GM18517 (cell line): ENCODE results near the gene FAM151A.

Experiments used
- ATAC-seq: cut with Tn5 transposase; IDR thresholded peaks from one replicate; pipeline ENCODE4 v1.9.1; 2021; ENCODE audit warnings: mild to moderate bottlenecking, moderate library complexity; ENCODE audit not compliant: unreplicated experiment

Gene FAM151A

GRCh38 chr1:54604572-54605370 is 18.6 kb downstream of the FAM151A start:
- ATAC-seq = no peak

GRCh38 chr1:54604051-54604450 is 19.3 kb downstream of the FAM151A start:
- ATAC-seq = no peak

GRCh38 chr1:54603241-54603640 is 20.1 kb downstream of the FAM151A start:
- ATAC-seq = no peak

- ATAC-seq = no peak
Measured at GRCh38 chr1:54602554-54602953, 20.8 kb downstream of the FAM151A start.

GRCh38 chr1:54601730-54602129 is 21.6 kb downstream of the FAM151A start:
- no peak for ATAC-seq

- ATAC-seq = no peak
Measured at GRCh38 chr1:54600947-54601721, 22.2 kb downstream of the FAM151A start.

- no peak for ATAC-seq
Measured at GRCh38 chr1:54599211-54599823, 24.0 kb downstream of the FAM151A start.

GRCh38 chr1:54597455-54598030 is 25.8 kb downstream of the FAM151A start:
- no peak for ATAC-seq

- ATAC-seq = no peak
Measured at GRCh38 chr1:54596756-54597155, 26.6 kb downstream of the FAM151A start.

GRCh38 chr1:54595956-54596498 is 27.3 kb downstream of the FAM151A start:
- no peak for ATAC-seq

GRCh38 chr1:54594463-54594862 is 28.9 kb downstream of the FAM151A start:
- no peak for ATAC-seq

- ATAC-seq = no peak
Measured at GRCh38 chr1:54593571-54594160, 29.7 kb downstream of the FAM151A start.

GRCh38 chr1:54591127-54591756 is 32.1 kb downstream of the FAM151A start:
- ATAC-seq = no peak

- ATAC-seq = no peak
Measured at GRCh38 chr1:54588377-54588776, 34.9 kb downstream of the FAM151A start.

- no peak for ATAC-seq
Measured at GRCh38 chr1:54585181-54586066, 37.9 kb downstream of the FAM151A start.

GRCh38 chr1:54584575-54584974 is 38.8 kb downstream of the FAM151A start:
- no peak for ATAC-seq

GRCh38 chr1:54583871-54584270 is 39.5 kb downstream of the FAM151A start:
- ATAC-seq = no peak

- no peak for ATAC-seq
Measured at GRCh38 chr1:54583307-54583686, 40.0 kb downstream of the FAM151A start.

- no peak for ATAC-seq
Measured at GRCh38 chr1:54582566-54583306, 40.6 kb downstream of the FAM151A start.
